NCI-H146 treated with DMSO at 0.1 percent for 48 hours (cell line): Measurements from ENCODE around the gene FMO2.
A peak's percentile ranks its signal among the peaks of the same experiment; 100 is the strongest.
"Not testable (repeated sequence)": the region's sequence is repeated elsewhere in the genome, so short reads cannot be mapped to it uniquely, and the experiment has no call there.

Source experiments
- DNase-seq: peaks from one replicate; lab custom pipeline; 2025; ENCODE audit not compliant: unreplicated experiment; lab: John Stamatoyannopoulos, UW

FMO2 gene

DNA sequence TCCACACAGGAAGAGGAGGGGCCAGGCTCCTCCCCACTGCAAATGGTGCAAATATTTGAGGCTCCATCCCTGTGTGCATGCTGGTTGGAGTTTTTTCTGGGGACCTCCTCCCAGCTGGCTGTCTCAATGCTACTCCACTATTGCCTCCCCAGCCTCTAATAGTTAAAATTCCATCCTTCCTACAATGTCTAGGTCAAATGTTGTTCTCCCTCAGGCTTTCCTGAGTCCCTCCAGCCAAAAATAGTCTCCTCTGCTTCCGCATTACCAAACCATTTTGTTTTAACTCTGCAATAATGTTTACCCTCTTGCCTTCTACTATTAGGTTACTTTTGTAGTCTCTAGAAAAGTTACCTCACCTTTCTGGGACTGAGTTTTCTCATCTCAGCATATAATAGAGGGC, 33.6 kb downstream of the FMO2 start:
- DNase-seq = no peak

DNA sequence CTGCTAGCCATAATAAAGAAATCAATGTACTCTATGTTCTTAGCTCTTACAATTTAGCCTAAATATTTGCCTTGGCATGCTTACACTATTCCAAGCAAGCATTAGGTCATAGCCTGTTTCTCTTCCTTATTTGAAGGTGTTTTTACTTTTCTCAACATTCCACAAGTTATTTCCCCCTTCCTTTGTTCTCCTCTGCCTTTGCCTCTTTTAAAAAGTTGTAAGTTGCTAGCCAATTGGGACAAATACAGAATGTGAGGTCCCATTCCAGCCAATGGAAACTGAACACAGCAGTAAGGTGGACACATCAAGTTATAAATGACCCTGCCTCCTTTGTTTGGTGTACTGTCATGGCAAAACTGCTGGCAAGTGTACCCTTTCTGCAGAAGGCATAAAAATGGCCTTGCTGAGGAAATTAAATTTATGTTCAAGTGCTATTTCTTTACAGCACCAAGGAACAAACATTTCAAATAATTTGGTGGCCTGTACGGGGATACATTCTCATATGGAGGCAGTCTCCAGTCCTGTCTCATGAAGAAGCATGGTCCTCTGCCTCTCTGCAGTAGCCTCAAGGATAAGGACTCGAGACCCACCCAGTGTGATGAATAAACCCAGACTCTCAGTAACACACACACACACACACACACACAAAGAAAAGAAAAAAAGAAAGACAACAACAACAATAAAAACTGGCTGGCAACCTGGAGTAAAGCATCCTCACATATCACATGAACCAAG, 34.4 kb downstream of the FMO2 start:
- no peak for DNase-seq

DNA sequence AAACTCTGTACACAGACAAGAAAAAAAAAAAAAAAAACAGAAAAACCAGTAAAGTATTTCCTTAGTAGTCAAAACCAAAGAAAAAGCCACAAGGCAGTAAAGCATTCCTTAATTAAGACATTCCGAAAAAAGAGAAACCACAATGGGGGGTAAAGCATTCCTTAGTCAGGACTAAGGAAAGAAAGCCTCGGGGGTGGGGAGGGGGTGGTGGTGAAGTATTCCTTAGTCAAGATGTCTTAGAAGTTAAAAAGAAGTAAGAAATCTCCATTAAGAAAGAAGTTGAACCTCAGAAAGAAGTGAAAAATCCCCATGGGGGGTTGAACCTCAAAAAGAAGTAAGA, 35.0 kb downstream of the FMO2 start:
- no peak for DNase-seq

DNA sequence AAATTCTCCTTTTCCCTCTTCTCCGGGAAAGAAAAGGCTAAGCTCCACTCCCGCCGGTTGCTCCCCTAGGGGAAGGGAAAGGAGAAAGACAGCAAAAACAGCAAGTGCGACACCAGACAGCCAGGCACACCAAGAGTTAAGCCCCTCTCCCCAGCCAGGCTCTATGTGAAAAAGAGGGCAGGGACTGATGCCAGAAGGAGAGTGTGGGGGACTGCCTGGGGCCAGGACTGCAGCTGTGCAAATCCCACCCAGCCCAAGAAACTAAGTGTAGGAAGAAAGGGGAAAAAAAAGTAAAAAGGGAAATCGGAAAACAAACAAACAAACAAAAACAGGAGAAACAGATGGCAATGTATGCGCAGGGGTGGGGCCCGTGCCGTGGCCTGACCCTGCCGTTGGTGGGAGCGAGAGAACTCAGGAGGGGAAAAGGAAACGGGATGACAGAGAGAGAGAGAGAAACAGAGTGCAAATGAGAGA, 35.5 kb downstream of the FMO2 start:
- DNase-seq = no peak

DNA sequence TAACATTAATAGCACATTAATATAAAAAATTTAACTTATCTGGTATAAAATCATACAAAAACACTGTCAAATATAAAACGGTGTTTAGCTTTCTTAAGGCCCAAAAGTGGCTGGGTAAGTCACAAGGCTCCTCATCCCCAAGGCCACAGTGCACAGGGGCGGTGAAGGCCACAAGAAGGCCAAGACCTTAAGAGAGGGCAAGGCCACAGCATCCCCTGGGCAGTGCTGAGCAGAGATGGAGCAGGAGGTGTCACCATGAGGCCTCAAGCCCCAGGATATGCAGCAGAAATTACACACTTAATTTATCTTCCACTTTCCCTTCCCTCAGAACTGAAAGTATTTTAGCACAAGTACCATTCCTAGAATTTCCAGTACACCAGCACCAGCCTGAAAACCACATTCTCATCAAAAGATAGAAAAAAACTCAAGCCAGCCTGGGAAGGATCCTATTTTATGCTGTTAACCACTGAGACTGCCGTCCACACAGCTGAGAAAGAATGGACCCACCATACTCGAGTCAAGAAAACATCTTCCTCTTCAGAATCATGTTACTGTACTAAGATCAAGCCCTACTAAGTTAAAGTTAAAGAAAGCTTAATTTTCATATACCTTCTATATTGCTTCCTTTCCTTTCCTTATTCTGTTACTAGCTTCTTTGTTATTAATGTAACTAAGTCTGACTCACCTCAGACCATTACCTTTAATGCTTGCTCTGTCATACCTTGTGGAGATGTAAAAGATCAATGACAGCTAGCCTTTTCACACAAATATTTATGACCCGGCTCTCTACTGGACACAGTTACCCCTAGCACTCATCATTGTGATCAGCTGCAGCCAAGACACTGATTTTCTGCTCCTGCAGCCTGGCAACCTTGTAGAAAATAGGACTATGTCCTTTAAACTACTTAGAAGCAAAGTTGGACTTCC, 36.8 kb downstream of the FMO2 start:
- DNase-seq = no peak

DNA sequence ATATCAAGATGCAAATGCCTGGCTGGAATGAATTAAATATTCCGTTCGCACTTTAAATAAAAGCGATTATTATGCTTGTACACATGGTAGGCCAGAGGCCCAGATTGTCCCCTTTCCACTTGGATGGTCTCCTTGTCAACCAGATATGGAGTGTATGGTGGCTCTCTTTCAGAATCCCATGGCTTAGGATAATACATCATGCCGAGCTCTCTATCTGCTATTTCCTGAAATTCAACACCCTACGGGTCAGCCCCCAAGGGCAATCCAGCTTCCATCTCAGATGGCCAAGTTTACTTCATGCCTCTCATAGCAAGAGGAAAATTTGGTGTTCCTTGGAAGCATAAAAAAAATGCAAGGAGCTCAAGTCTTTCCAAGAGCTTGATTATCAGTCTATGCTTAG, 37.8 kb downstream of the FMO2 start:
- no peak for DNase-seq

DNA sequence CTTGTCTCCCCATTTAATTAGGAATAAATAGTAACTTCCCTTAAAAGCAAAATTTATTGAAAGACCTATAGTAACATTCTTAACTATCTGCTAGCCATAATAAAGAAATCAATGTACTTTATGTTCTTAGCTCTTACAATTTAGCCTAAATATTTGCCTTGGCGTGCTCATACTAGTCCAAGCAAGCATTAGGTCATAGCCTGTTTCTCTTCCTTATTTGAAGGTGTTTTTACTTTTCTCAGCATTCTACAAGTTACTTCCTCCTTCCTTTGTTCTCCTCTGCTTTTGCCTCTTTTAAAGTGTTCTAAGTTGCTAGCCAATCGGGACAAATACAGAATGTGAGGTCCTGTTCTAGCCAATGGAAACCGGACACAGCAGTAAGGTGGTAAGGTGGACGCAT, 39.2 kb downstream of the FMO2 start:
- not testable (repeated sequence) for DNase-seq

DNA sequence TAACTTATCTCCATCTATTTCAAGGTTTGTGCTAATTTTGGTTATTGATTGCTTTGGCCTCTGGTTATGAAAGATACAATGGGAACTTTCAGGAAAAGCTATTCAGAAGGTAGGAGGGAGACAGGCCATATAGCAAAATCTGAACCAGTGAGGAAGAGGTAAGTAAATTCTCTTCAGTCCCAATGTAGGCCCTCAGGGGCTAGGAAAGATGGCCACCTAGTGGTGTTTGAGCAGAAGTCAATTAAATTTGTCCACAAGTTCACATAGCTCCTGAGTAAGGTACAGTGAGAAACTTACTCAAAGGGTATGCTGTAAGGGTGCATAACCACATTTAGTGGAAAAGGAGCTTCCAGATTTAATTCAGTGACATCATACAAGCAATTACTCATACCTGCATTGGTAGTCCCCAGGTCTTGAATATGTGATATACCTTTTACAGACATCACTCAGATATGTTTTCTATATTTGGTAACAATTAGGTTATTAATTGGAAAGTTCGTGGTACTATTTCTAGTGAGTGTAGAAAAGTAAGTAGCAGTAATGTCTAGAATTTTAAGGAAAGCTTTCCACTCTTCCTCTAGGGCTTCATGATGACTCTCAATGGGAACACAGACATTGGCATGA, 41.8 kb downstream of the FMO2 start:
- DNase-seq = no peak

DNA sequence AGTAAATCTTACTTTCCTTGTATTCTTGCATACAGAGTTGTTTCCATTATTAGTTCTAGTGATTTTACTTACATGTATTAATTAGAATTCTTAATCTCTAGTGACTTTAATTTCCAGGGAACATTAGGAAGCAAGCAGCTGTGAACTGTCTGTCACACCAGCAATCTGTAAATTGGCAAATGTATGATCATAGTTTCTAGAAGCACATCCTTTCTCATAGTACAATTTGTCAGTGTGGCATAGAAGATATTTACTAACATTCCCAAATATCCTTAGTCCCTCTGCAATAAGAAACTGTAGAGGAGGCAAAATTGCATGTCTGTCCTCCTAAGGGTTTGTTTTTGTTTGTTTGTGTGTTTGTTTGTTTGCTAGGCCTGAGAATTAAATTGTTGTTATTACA, 46.2 kb downstream of the FMO2 start:
- no peak for DNase-seq

DNA sequence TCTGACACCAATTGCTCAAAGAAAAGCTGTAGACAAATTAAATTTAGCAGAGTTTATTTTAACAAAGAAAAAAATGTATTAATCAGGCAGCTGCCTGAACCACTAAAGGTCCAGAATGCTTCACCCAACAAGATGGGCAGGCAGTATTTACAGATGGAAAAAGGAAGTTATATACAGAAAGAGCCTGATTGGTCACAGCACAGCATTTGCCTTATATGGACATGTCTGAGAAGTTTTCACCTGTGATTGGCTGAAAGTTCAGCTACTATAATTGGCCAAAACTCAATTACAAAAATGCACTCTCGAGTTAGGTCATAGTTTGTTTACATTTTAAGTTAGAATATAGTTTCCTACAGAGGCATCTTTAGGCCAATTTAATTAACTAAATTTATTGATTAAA, 48.1 kb downstream of the FMO2 start:
- DNase-seq = no peak

DNA sequence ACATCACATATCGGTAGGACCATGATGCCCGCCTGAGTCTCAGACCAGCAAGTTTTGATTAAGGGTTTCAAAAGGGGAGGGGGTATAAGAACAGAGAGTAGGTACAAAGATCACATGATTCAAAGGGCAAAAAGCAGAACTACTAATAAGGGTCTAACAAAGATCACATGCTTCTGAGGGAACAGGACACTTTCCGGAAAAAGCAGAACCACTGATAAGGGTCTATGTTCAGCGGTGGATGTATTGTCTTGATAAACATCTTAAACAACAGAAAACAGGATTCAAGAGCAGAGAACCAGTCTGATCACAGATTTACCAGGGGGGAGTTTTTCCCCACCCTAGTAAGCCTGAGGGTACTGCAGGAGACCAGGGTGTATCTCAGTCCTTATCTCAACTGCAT, 51.1 kb downstream of the FMO2 start:
- not testable (repeated sequence) for DNase-seq

DNA sequence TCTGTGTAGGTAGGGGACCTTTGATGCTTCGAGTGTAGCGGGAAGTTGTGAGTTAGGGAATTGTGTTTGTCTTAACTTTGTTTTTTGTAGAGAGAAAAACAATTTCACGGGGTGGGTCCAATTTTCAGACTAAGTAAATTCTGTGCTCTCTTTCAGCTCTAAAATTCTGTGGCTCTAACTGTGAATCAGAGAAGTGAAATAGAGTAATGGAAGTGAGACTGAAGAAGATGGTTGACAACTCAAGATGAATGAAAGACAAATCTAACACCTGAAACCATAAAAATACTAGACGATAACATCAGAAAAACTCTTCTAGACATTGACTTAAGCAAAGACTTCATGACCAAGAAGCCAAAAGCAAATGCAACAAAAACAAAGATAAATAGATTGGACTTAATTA, 58.8 kb downstream of the FMO2 start:
- no peak for DNase-seq

DNA sequence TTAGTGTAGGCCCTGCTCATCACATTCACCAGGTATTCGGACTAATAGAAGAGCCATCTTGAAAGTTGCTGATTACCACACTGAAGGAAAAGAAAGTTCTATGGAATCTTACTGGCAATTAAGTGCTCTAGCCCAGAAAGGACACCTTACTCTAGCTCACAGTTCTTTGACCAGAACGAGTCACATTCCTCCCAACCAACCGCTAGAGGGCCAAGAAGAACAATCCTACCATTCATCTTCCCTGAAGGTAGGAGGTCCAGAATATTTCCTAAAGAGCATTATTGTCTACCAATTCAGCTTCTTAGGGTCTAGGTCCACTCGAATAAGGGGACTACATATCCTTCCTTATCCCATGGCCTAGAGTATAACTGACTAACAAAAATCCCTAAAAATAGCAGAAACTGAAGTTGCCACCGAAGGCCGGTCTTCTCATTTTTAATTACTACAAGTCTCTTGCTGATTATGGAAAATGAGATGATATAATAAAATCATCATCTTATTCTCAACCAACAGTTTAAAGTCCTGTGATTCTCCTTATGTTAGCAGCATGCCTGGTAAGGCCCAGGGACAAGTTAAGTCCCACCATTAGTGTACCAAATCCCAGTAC, 60.5 kb downstream of the FMO2 start:
- DNase-seq = no peak

DNA sequence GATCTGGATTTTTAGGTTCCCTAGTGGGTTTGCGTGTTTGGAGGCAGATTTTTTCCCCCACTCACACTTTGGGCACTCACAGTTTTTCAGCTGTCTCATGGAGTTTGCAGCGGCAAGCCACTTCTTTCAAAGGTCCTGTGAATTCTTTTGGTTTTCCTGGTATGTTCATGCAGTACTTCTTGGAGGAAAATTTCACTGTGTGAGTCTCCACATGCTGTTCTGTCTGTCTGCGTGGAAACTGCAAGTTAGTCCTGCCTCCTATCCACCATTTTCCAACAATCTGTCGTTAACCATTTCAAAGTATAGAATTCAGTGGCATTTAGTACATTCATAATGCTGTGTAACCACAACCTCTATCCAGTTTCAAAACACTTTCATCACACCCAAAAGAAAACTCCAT, 62.4 kb downstream of the FMO2 start:
- no peak for DNase-seq

DNA sequence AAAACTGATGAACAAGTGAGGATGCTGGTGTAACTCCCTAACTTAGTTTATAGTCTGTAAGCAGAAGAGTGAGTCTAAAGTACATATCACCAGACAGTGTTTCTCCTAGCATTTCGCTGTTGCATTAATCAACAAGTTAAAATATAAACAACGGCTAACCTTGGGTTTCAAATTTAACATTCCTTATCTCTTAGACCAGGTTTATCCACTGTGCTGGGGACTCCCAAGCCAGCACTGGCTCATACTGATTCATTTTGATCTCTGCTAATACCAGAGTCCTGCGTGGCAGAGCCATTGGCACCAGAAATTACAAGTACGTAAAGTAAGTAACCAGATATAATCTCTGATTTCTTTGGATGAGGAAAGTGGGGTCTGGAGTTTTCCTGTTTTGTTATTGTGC, 63.2 kb downstream of the FMO2 start, which contains the start of gene FMO1:
Gene FMO1, plus strand, starts transcription at position 193 of the 400 bp plus-strand sequence. CDS start 9,594 bp downstream, outside the sequence.
- DNase-seq = no peak

DNA sequence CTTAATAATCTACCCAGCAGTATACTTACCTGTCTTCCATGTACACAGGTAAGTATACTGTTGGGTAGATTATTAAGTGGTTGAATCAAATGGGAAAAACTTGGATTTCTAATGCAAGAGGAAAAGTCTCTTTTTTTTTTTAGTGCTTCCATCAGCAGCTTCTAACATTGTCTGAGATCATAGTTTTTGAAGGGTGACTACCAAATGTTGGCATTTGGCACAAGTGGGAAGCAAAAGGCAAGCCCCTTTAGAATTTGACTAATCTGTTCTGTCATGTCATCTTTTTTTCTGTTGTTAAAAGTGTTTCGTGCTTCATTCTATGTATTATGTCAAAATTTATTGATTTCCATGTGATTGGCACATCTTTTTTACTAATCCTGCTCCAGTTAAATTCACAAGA, 63.7 kb downstream of the FMO2 start:
- DNase-seq = no peak

DNA sequence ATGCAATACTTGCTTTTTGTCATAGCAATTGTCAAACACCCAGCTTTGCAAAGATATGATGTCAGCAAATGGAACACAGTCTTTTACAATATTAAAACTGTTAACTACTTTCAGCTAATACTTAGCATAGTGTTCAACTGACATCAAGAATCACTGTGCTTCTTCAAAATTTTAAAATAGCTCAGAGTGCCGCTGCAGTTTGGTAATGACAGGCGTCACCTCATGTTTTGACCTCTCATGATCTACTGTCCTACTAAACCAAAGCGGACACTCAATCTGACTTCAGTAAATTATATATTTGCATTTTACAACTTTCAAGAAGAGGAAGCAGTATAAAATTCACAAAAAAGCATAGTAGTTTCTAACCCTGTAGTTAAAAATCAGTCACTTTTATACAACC, 65.2 kb downstream of the FMO2 start:
- no peak for DNase-seq

DNA sequence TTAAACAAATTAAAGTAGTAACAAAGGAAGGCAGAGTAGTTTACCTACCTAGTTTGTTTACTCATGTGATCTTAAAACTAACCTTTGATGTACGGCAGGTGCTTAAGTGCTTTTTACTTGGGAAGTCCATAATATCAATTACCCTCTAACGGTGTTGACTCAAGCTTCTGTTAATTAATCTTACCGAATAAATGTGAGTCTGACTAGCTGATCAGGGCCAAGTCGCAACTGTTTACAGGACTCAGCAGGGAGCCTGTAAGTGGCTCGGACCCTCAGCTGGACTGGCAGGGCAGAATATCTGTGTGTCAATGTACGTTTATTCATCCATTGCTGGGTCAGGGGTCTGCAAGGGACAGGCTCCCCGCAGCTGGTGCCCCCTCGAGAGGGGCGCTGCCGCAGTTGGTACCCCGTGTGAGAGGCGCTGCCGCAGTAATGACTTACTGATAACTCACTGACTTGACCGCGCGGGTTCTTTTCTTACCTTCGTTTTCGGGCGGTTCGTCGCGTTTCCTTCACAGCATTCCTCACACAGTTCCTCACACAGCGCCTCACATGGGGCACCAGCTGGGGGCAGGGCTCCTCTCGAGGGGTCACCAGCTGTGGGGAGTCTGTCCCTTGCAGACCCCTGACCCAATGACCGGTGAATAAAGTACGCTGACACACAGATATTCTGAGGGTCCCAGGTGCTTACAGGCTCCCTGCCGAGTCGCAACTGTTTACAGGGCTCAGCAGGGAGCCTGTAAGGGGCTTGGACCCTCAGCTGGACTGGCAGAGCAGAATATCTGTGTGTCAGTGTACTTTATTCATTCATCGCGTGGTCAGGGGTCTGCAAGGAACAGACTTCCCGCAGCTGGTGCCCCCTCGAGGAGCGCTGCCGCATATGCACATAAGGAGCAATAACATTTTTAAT, 66.2 kb downstream of the FMO2 start:
- peak; percentile 38 for DNase-seq

DNA sequence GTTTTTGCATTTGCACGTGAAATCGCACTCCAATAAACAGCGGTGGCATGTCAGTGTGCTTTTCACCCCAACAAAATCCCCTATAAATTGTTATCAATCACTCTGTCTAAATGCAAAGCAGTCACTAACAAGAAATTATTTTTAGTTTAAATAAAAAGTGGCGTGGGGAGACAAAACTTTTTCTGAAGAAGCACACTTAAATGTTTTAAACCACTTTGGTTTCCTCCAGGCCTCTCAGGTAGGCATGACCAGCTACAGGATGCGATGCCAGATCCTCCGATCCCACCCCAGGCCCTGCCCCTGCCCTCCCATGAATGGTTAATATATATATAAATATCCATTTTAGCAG, 66.8 kb downstream of the FMO2 start:
- no peak for DNase-seq

DNA sequence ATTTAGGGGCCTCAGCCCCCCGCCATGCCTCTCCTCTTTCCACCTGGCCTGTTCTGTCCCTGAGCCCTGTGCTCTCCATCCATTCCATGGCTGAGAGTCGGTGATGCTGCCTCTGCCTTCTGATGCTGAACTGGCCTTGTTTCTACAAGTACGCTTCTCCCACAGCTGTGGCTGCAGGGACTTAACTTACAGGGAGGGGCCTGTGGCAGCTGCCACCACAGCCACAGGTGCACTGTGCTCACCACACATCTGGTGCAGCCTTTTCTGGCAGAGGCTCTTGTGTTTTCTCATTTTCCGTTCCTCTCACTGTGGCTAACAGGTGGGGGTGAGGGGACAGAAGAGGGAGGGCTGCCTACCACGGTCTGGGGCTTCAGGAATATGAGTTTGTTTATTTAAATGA, 67.4 kb downstream of the FMO2 start:
- DNase-seq = no peak
